Mesenteric fat pad (tissue), 1 donor: Measurements from ENCODE around the gene HSD3B7. TPM values are rescaled to one million over a fixed set of nuclear protein-coding genes. Genes with fewer than 3 reads are reported as not detected.
"Not testable (repeated sequence)": the region's sequence is repeated elsewhere in the genome, so short reads cannot be mapped to it uniquely, and the experiment has no call there.

Experiments
- DNase-seq: peaks from one replicate; pipeline ENCODE4 v3.0.0-alpha.2; 2020; ENCODE audit warnings: low spot score
- long read RNA-seq: library from polyadenylated mRNA; unstranded; transcript quantifications from one replicate; pipeline ENCODE4 v2.0.0, GENCODE V29; 2020
- total RNA-seq: library from RNA; stranded (reverse); fragmentation: NEBNext Ultra II Directional; extraction: Animal tissue kit (Norgen Biotek cat#: 25700); gene quantifications from one replicate; pipeline ENCODE4 v1.2.1, GENCODE V29; 2021
- donor health status: DM: yes; HTN: yes; CAD: no.

HSD3B7 gene
- total RNA-seq, result 51.1 TPM
- long read RNA-seq, transcript HSD3B7-202 (7 exons, 2,172 nt), result major isoform, 129 of 311 reads
- long read RNA-seq, partial matches to known transcripts, result 50 of 311 reads
- long read RNA-seq, other reads (novel, unspliced or antisense), result 132 of 311 reads

GRCh38 chr16:30984669-30985400 lies at the start of gene HSD3B7:
HSD3B7 (plus strand) TSS chr16:30985207; CDS start chr16:30985659, 452 bp downstream.
- peak; percentile 97 for DNase-seq

DNA sequence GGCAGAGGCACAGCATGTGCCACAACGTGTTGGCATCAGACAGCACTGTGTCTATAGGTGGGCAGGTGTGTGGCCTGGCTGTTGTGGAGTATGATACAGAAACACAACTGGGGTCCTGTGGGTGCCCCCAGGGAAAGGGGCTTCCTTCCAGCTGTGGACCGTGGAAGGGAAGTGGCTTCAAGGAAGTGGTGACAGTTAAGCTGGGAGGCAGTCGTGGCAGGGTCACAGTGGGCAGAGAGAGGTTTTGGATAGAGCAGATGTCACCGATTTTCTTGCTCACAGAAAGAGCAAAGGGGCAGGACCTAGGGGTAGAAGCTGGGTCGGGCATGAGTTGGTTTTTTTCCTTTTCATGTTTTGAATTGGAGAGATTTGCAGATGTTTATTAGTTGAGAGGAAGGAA lies 47.3 kb upstream of the HSD3B7 start:
- DNase-seq, result no peak

GRCh38 chr16:30939571-30939970 lies 45.4 kb upstream of the HSD3B7 start:
- not testable (repeated sequence) for DNase-seq

- no peak for DNase-seq
Observed at GRCh38 chr16:30941600-30942425, 43.2 kb upstream of the HSD3B7 start.

GRCh38 chr16:30942426-30942806 lies 42.6 kb upstream of the HSD3B7 start:
- DNase-seq, result no peak

DNA sequence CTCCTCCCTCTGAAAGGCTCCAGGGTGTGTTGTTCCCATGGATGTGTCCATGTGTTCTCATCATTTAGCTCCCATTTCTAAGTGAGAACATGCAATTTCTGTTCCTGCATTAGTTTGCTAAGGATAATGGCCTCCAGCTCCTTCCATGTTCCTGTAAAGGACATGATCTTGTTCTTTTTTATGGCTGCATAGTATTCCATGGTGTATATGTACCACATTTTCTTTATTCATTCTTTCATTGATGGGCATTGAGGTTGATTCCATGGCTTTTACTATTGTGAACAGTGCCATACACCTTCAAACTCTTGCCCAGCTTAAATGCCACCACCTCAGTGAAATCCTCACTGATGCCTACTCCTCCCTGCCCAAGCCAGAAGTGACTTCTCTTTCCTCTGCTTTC lies 40.7 kb upstream of the HSD3B7 start:
- no peak for DNase-seq

DNA sequence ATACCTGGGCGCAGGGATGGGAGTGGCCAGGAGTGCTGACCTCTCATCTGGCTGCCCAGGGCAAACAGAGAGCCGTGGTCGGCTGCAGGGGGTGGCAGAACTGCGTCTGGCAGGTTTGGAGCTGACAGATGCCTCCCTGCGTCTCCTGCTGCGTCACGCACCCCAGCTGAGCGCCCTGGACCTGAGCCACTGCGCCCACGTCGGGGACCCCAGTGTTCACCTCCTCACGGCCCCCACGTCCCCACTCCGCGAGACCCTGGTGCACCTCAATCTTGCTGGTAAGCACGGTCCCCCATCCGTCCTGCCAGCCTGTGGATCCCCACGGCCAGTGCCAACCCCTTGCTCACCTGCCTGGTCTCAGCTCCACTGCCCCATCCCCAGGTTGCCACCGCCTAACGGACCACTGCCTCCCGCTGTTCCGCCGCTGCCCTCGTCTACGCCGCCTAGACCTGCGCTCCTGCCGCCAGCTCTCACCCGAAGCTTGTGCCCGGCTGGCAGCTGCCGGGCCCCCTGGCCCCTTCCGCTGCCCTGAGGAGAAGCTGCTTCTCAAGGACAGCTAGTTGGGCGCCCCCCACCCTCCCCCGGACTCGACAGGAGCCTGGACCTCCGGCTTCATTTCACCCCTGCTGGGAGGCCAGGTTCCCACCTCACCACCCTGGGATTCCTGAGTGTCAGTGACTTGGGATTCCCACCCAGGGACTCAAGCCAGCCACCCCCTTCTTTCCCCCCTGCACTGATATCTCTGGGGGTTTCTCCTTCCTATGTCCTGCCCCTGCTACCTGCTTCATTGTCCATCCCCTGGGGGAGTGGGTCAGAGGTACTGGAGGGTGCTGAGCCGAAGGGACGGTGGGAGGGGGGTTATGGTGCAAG lies 38.1 kb upstream of the HSD3B7 start:
- no peak for DNase-seq

- DNase-seq, result no peak
Observed at GRCh38 chr16:30947541-30947858, 37.5 kb upstream of the HSD3B7 start.

GRCh38 chr16:30947859-30948666 lies 36.9 kb upstream of the HSD3B7 start:
- DNase-seq, result no peak

DNA sequence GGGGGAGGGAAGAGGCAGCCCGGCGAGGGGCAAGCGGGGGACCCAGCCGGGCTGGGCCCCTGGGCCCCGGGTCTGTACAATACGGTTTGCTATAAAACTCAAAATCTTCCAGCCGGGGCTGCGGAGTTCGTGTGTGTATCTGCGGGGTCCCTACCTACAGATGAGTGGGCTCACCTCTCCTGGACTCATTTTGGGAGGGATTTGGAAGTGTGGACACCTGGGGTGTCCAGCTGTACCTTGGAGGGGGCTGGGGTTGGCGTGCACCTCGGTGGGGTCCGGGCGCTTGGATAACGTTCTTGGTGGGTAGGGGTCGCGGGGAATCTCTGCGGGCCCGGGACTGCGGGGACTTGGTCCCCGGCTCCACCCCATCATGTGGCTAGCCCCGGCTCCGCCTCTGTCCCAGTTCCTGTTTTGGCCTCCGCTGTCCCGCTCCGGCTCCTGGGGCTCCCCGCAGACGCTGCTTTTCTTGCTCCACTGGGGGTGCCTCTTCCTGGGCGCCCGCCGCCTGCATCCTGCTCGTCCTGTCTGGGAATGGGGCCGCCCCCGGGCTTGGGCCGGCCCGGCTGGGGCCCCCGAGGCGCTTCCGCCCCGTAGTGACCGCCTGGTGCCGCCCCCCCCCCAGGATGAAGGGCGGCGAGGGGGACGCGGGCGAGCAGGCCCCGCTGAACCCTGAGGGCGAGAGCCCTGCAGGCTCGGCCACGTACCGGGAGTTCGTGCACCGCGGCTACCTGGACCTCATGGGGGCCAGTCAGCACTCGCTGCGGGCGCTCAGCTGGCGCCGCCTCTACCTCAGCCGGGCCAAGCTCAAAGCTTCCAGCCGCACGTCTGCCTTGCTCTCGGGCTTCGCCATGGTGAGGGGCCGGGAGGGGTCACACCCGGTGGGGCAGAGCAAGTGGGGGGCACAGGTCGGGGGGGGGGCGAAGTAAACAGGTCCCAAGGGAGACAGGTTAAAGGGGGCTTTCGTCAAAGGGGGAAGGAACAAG lies 36.0 kb upstream of the HSD3B7 start, which contains the start of gene ORAI3:
Gene ORAI3 (plus strand): TSS at position 402 of the 983 bp plus-strand sequence. CDS start 222 bp downstream, at position 624.
- DNase-seq, result no peak

- DNase-seq, result peak; percentile 93
Observed at GRCh38 chr16:30949650-30950515, 35.1 kb upstream of the HSD3B7 start.

- no peak for DNase-seq
Observed at GRCh38 chr16:30950516-30951065, 34.4 kb upstream of the HSD3B7 start.

GRCh38 chr16:30951193-30951592 lies 33.8 kb upstream of the HSD3B7 start:
- DNase-seq, result no peak

- DNase-seq, result no peak
Observed at GRCh38 chr16:30951750-30952149, 33.3 kb upstream of the HSD3B7 start.

DNA sequence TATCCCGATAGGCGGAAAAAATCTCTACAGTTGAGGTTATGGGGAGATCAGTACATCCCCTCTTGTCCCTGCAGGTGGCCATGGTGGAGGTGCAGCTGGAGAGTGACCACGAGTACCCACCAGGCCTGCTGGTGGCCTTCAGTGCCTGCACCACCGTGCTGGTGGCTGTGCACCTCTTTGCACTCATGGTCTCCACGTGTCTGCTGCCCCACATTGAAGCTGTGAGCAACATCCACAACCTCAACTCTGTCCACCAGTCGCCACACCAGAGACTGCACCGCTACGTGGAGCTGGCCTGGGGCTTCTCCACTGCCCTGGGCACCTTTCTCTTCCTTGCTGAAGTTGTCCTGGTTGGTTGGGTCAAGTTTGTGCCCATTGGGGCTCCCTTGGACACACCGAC lies 31.9 kb upstream of the HSD3B7 start:
- no peak for DNase-seq

- no peak for DNase-seq
Observed at GRCh38 chr16:30953511-30954124, 31.4 kb upstream of the HSD3B7 start.

GRCh38 chr16:30954993-30955392 lies 30.0 kb upstream of the HSD3B7 start:
- DNase-seq, result no peak
